HEK293 (cell line): ENCODE results near the gene P2RX4.

ENCODE experiments used
- TRIM28 ChIP-seq: IDR thresholded peaks from 2 replicates; pipeline ENCODE4 v1.6.1; 2011; ENCODE audit warnings: low read length, control low read depth, borderline replicate concordance
- ZBTB20 ChIP-seq: fragments of 450-650 bp; formaldehyde crosslinking; IDR thresholded peaks from 2 replicates; pipeline ENCODE4 v1.5.1; 2016; ENCODE audit warnings: missing biosample characterization, missing genetic modification characterization
- ZNF175 ChIP-seq: fragments of 450-650 bp; formaldehyde crosslinking; IDR thresholded peaks from 2 replicates; pipeline ENCODE4 v1.5.1; 2016; ENCODE audit warnings: missing biosample characterization, missing genetic modification characterization
- ZNF48 ChIP-seq: fragments of 450-650 bp; formaldehyde crosslinking; IDR thresholded peaks from 2 replicates; pipeline ENCODE4 v1.5.1; 2016; ENCODE audit warnings: missing biosample characterization, missing genetic modification characterization
- ZNF501 ChIP-seq: fragments of 450-650 bp; formaldehyde crosslinking; IDR thresholded peaks from 2 replicates; pipeline ENCODE4 v1.5.1; 2016; ENCODE audit warnings: missing biosample characterization, missing genetic modification characterization
- ZNF585B ChIP-seq: fragments of 450-650 bp; formaldehyde crosslinking; IDR thresholded peaks from 2 replicates; pipeline ENCODE4 v1.5.1; 2016; ENCODE audit warnings: missing biosample characterization, missing genetic modification characterization
- ZNF596 ChIP-seq: fragments of 450-650 bp; IDR thresholded peaks from 2 replicates; pipeline ENCODE4 v1.5.0; 2018; ENCODE audit warnings: missing biosample characterization, mild to moderate bottlenecking, missing genetic modification characterization, moderate library complexity
- ZNF623 ChIP-seq: fragments of 450-650 bp; formaldehyde crosslinking; IDR thresholded peaks from 2 replicates; pipeline ENCODE4 v1.5.1; 2016; ENCODE audit warnings: missing biosample characterization, missing genetic modification characterization
- ZNF626 ChIP-seq: fragments of 450-650 bp; sonication (Bioruptor Pico); formaldehyde crosslinking; IDR thresholded peaks from 2 replicates; pipeline ENCODE4 v1.5.1; 2018; ENCODE audit warnings: missing biosample characterization, missing genetic modification characterization, inconsistent platforms
- ZNF660 ChIP-seq: fragments of 450-650 bp; IDR thresholded peaks from 2 replicates; pipeline ENCODE4 v1.5.1; 2018; ENCODE audit warnings: missing biosample characterization, mild to moderate bottlenecking, missing genetic modification characterization
- ZNF701 ChIP-seq: fragments of 450-650 bp; formaldehyde crosslinking; IDR thresholded peaks from 2 replicates; pipeline ENCODE4 v1.5.1; 2016; ENCODE audit warnings: missing biosample characterization, missing genetic modification characterization
- ZNF747 ChIP-seq: fragments of 450-650 bp; formaldehyde crosslinking; IDR thresholded peaks from 2 replicates; pipeline ENCODE4 v1.5.1; 2016; ENCODE audit warnings: missing biosample characterization, missing genetic modification characterization
- ZNF777 ChIP-seq: fragments of 450-650 bp; formaldehyde crosslinking; IDR thresholded peaks from 2 replicates; pipeline ENCODE4 v1.5.1; 2017; ENCODE audit warnings: missing biosample characterization, missing genetic modification characterization, borderline replicate concordance
- ZNF785 ChIP-seq: fragments of 450-650 bp; formaldehyde crosslinking; IDR thresholded peaks from 2 replicates; pipeline ENCODE4 v1.5.1; 2016; ENCODE audit warnings: missing biosample characterization, missing genetic modification characterization
- ZNF791 ChIP-seq: fragments of 450-650 bp; formaldehyde crosslinking; IDR thresholded peaks from 2 replicates; pipeline ENCODE4 v1.5.1; 2016; ENCODE audit warnings: missing biosample characterization, missing genetic modification characterization
- TF ChIP-seq, protein P1 (sequence below): fragments of 450-650 bp; formaldehyde crosslinking; IDR thresholded peaks from 2 replicates; pipeline ENCODE4 v1.5.1; 2016; ENCODE audit warnings: missing biosample characterization, missing genetic modification characterization
- TF ChIP-seq, protein P2 (sequence below): fragments of 450-650 bp; formaldehyde crosslinking; IDR thresholded peaks from 2 replicates; pipeline ENCODE4 v1.5.1; 2017; ENCODE audit warnings: missing biosample characterization, missing genetic modification characterization
- TF ChIP-seq, protein P3 (sequence below): fragments of 450-650 bp; formaldehyde crosslinking; IDR thresholded peaks from 2 replicates; pipeline ENCODE4 v1.5.1; 2016; ENCODE audit warnings: missing biosample characterization, missing genetic modification characterization
- TF ChIP-seq, protein P4 (sequence below): fragments of 450-650 bp; formaldehyde crosslinking; IDR thresholded peaks from 2 replicates; pipeline ENCODE4 v1.5.1; 2016; ENCODE audit warnings: missing biosample characterization, missing genetic modification characterization, borderline replicate concordance
- TF ChIP-seq, protein P5 (sequence below): sonication (generic); formaldehyde crosslinking; IDR thresholded peaks from 2 replicates; pipeline ENCODE4 v1.8.1; 2022; ENCODE audit warnings: mild to moderate bottlenecking, moderate library complexity, missing genetic modification reagents
- TF ChIP-seq, protein P6 (sequence below): fragments of 450-650 bp; formaldehyde crosslinking; IDR thresholded peaks from 2 replicates; pipeline ENCODE4 v1.5.1; 2016; ENCODE audit warnings: missing biosample characterization, missing genetic modification characterization
- TF ChIP-seq, protein P7 (sequence below): fragments of 450-650 bp; formaldehyde crosslinking; optimal IDR thresholded peaks from 2 replicates; pipeline ENCODE3; 2016; ENCODE audit warnings: missing biosample characterization, mild to moderate bottlenecking, missing genetic modification characterization
- TF ChIP-seq, protein P8 (sequence below): fragments of 450-650 bp; formaldehyde crosslinking; IDR thresholded peaks from 2 replicates; pipeline ENCODE4 v1.5.1; 2016; ENCODE audit warnings: missing biosample characterization, missing genetic modification characterization

Gene P2RX4

DNA sequence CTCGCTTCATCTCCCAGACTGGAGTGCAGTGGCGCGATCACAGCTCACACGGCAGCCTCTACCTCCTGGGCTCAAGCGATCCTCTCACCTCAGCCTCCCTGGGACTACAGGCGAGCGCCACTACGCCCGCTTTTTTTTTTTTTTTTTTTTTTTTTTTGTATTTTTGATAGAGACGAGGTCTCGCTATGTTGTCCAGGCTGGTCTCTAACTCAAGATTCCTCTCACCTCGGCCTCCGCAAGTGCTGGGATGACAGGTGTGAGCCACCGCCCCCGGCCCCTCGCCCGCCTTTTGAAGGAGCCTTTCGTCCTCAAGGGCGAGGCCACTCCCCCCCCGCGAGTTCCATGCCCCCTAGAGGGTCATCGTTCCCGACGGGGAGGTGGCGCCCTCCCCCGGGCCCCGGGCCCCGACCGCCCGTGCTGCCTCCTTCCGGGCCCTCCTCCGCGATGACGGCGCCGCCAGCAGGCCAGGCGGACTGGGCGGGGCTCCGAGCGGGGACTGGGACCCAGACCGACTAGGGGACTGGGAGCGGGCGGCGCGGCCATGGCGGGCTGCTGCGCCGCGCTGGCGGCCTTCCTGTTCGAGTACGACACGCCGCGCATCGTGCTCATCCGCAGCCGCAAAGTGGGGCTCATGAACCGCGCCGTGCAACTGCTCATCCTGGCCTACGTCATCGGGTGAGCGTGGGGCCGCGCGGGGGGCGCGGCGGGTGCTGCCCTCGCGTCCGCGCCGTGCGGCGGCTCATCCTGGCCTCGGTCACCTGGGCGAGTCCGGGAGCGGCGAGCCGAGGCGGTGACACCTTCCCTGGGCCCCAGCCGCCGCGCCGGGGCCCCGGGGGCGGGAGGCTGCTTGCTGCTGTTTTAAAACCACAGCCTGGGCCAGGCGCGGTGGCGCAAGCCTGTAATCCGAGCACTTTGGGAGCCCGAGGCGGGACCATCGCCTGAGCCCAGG, at the start of gene P2RX4 (continued):
- TF ChIP-seq ZNF791 (tag by site-specific recombination) (no peak), ZNF660 (no peak; the same call in none of the 2 replicates), ZNF701 (tag by site-specific recombination) (no peak), ZNF175 (tag by site-specific recombination) (no peak), ZBTB20 (tag by site-specific recombination) (peak; percentile 93), ZNF785 (tag by site-specific recombination) (no peak), ZNF501 (tag by site-specific recombination) (peak; percentile 49; the same call in 1 of the 2 replicates), ZNF623 (no peak), ZNF777 (tag by site-specific recombination) (peak; percentile 22; the same call in 1 of the 2 replicates), ZNF747 (tag by site-specific recombination) (no peak), ZNF596 (tag by site-specific recombination) (peak; percentile 52; the same call in 1 of the 2 replicates), ZNF626 (tag by site-specific recombination) (no peak), ZNF48 (tag by site-specific recombination) (no peak), ZNF585B (tag by site-specific recombination) (no peak; the same call in 1 of the 2 replicates), TRIM28 (no peak)
- TF ChIP-seq, protein P1, sequence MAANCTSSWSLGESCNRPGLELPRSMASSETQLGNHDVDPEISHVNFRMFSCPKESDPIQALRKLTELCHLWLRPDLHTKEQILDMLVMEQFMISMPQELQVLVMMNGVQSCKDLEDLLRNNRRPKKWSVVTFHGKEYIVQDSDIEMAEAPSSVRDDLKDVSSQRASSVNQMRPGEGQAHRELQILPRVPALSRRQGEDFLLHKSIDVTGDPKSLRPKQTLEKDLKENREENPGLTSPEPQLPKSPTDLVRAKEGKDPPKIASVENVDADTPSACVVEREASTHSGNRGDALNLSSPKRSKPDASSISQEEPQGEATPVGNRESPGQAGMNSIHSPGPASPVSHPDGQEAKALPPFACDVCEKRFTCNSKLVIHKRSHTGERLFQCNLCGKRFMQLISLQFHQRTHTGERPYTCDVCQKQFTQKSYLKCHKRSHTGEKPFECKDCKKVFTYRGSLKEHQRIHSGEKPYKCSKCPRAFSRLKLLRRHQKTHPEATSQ (tag by site-specific recombination), result peak; percentile 16; the same call in 1 of the 2 replicates
- TF ChIP-seq, protein P2, sequence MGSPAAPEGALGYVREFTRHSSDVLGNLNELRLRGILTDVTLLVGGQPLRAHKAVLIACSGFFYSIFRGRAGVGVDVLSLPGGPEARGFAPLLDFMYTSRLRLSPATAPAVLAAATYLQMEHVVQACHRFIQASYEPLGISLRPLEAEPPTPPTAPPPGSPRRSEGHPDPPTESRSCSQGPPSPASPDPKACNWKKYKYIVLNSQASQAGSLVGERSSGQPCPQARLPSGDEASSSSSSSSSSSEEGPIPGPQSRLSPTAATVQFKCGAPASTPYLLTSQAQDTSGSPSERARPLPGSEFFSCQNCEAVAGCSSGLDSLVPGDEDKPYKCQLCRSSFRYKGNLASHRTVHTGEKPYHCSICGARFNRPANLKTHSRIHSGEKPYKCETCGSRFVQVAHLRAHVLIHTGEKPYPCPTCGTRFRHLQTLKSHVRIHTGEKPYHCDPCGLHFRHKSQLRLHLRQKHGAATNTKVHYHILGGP, result no peak
- TF ChIP-seq, protein P3, sequence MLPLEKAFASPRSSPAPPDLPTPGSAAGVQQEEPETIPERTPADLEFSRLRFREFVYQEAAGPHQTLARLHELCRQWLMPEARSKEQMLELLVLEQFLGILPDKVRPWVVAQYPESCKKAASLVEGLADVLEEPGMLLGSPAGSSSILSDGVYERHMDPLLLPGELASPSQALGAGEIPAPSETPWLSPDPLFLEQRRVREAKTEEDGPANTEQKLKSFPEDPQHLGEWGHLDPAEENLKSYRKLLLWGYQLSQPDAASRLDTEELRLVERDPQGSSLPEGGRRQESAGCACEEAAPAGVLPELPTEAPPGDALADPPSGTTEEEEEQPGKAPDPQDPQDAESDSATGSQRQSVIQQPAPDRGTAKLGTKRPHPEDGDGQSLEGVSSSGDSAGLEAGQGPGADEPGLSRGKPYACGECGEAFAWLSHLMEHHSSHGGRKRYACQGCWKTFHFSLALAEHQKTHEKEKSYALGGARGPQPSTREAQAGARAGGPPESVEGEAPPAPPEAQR (tag by site-specific recombination), result 0 out of 2 replicates have a peak, but pooled peaks have one; percentile 36
- TF ChIP-seq, protein P4, sequence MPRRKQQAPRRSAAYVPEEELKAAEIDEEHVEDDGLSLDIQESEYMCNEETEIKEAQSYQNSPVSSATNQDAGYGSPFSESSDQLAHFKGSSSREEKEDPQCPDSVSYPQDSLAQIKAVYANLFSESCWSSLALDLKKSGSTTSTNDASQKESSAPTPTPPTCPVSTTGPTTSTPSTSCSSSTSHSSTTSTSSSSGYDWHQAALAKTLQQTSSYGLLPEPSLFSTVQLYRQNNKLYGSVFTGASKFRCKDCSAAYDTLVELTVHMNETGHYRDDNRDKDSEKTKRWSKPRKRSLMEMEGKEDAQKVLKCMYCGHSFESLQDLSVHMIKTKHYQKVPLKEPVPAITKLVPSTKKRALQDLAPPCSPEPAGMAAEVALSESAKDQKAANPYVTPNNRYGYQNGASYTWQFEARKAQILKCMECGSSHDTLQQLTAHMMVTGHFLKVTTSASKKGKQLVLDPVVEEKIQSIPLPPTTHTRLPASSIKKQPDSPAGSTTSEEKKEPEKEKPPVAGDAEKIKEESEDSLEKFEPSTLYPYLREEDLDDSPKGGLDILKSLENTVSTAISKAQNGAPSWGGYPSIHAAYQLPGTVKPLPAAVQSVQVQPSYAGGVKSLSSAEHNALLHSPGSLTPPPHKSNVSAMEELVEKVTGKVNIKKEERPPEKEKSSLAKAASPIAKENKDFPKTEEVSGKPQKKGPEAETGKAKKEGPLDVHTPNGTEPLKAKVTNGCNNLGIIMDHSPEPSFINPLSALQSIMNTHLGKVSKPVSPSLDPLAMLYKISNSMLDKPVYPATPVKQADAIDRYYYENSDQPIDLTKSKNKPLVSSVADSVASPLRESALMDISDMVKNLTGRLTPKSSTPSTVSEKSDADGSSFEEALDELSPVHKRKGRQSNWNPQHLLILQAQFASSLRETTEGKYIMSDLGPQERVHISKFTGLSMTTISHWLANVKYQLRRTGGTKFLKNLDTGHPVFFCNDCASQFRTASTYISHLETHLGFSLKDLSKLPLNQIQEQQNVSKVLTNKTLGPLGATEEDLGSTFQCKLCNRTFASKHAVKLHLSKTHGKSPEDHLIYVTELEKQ, result no peak; the same call in 1 of the 2 replicates
- TF ChIP-seq, protein P5, sequence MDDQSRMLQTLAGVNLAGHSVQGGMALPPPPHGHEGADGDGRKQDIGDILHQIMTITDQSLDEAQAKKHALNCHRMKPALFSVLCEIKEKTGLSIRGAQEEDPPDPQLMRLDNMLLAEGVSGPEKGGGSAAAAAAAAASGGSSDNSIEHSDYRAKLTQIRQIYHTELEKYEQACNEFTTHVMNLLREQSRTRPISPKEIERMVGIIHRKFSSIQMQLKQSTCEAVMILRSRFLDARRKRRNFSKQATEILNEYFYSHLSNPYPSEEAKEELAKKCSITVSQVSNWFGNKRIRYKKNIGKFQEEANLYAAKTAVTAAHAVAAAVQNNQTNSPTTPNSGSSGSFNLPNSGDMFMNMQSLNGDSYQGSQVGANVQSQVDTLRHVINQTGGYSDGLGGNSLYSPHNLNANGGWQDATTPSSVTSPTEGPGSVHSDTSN (CRISPR knock-in tag), result peak; percentile 74; the same call in 1 of the 2 replicates
- TF ChIP-seq, protein P6, sequence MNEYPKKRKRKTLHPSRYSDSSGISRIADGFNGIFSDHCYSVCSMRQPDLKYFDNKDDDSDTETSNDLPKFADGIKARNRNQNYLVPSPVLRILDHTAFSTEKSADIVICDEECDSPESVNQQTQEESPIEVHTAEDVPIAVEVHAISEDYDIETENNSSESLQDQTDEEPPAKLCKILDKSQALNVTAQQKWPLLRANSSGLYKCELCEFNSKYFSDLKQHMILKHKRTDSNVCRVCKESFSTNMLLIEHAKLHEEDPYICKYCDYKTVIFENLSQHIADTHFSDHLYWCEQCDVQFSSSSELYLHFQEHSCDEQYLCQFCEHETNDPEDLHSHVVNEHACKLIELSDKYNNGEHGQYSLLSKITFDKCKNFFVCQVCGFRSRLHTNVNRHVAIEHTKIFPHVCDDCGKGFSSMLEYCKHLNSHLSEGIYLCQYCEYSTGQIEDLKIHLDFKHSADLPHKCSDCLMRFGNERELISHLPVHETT (tag by site-specific recombination), result no peak
- TF ChIP-seq, protein P7, sequence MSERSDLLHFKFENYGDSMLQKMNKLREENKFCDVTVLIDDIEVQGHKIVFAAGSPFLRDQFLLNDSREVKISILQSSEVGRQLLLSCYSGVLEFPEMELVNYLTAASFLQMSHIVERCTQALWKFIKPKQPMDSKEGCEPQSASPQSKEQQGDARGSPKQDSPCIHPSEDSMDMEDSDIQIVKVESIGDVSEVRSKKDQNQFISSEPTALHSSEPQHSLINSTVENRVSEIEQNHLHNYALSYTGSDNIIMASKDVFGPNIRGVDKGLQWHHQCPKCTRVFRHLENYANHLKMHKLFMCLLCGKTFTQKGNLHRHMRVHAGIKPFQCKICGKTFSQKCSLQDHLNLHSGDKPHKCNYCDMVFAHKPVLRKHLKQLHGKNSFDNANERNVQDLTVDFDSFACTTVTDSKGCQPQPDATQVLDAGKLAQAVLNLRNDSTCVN, result peak; percentile 97
- TF ChIP-seq, protein P8, sequence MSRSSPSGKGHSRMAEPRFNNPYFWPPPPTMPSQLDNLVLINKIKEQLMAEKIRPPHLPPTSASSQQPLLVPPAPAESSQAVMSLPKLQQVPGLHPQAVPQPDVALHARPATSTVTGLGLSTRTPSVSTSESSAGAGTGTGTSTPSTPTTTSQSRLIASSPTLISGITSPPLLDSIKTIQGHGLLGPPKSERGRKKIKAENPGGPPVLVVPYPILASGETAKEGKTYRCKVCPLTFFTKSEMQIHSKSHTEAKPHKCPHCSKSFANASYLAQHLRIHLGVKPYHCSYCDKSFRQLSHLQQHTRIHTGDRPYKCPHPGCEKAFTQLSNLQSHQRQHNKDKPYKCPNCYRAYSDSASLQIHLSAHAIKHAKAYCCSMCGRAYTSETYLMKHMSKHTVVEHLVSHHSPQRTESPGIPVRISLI, result no peak
